Mucosa of stomach (tissue), 1 donor: ENCODE measurements around the gene CECR2.

ENCODE experiments used
- H3K27me3 ChIP-seq: one replicate; pipeline ENCODE4 v1.7.0; 2013; ENCODE audit warnings: mild to moderate bottlenecking, low read length; ENCODE audit not compliant: control insufficient read depth, insufficient read depth
- H3K36me3 ChIP-seq: one replicate; pipeline ENCODE4 v1.7.0; 2013; ENCODE audit warnings: low read length; ENCODE audit not compliant: control insufficient read depth, insufficient read depth
- H3K4me1 ChIP-seq: one replicate; pipeline ENCODE4 v1.7.0; 2013; ENCODE audit warnings: mild to moderate bottlenecking, low read length; ENCODE audit not compliant: control insufficient read depth, insufficient read depth
- H3K4me3 ChIP-seq: one replicate; pipeline ENCODE4 v1.7.0; 2013; ENCODE audit warnings: low read length
- H3K9ac ChIP-seq: one replicate; pipeline ENCODE4 v1.7.0; 2013; ENCODE audit warnings: mild to moderate bottlenecking, low read length, moderate library complexity
- H3K9me3 ChIP-seq: one replicate; pipeline ENCODE4 v1.7.0; 2013; ENCODE audit warnings: mild to moderate bottlenecking, low read length, moderate library complexity; ENCODE audit not compliant: control insufficient read depth
- donor health status: Pancreatic carcinoma.

The CECR2 gene

DNA sequence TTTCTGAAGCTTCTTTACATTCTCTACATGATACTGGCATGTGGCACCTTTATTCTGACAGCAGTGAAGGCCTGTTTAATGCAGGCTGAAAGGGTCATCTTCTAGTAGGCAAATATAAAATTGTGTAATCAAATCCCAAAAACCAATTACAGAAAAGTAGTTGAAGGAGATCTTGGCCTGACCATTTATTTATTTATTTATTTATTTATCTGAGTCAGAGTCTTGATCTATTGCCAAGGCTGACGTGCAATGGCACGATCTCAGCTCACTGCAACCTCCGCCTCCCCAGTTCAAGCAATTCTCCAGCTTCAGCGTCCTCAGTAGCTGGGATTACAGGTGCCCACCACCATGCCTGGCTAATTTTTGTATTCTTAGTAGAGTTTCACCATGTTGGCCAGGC is 22.7 kb upstream of the CECR2 start:
- no peak overlapping the region for H3K4me3 ChIP-seq
- no peaks in the 10 kb centered on the region for H3K4me1 ChIP-seq

DNA sequence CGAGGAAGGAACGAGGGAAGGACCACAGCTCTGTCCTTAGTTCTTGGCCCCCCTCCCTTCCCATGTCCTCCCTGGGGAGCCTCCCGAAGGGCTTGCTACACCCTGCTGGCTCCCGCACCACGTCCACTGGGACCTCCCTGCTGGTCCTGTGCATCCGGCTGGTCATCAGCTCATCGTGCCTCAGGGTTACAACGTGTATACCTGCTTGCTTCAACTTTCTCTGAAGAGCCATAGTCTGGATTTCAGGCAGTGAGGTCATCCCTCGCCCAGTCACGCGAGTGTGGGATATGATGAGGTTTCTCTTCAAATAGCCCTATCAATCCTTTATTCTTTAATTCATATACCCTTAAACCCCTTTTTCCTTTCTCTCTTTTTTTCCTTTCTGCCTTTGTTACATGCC is 21.5 kb upstream of the CECR2 start:
- Histone ChIP-seq H3K36me3 (no peaks in the 10 kb centered on the region), H3K4me3 (no peak overlapping the region), H3K9ac (no peak overlapping the region), H3K4me1 (no peaks in the 10 kb centered on the region), H3K27me3 (no peaks in the 10 kb centered on the region), H3K9me3 (no peaks in the 10 kb centered on the region)

More for the DNA sequence above, 22.7 kb upstream of the CECR2 start:
- no peak overlapping the region for H3K9ac ChIP-seq
- no peaks in the 10 kb centered on the region for H3K27me3 ChIP-seq
- H3K36me3 ChIP-seq, result no peaks in the 10 kb centered on the region
- H3K9me3 ChIP-seq, result no peaks in the 10 kb centered on the region

DNA sequence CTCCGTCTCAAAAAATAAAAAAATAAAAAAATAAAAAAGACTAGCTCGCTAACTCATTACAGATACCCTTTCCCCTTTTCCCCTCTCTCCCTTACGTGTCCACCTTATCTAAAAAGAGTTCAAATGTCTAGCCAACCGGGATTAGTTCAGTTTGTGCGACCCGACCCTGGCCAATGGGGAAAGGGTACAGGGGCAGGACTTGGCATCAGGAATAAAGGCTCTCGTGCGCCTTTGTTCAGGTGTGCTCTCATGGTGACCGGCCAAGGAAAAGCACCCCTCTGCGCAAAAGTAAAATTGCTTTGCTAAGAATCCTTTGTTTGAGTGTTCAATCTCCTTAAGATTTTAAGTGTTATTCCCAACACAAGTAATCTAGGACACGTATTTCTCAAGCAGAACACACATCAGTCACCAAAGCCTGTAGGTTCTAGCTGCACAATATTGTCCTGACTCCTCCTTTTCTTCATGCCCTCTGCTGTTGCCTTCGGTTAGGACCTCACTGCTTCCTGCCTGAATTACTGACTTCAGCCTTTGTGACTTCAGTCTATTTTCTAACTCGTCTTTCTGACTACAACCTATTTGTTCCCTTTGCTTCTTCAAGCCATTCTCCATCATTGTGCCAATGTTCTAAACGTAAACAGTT is 20.7 kb upstream of the CECR2 start:
- H3K36me3 ChIP-seq, result no peaks in the 10 kb centered on the region

DNA sequence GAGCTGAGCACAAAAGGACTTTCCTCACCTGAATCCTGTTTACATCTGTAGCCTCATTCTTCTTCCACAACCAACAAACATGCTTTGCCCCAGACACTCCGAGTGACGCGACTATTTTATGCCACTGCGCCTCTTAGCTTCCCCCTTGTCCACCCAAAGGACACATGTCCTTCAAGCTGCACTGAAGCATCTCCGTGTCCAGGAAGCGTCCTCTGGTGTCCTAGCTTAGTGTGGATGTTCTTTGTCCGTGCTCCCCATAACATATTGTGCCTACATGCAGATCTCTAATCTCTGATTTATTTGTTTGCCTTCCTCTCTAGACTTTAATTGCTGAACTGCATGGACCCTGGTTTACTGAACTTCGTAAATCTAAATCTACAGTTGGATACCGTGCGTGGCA is 20.1 kb upstream of the CECR2 start:
- Histone ChIP-seq H3K4me3 (no peak overlapping the region), H3K4me1 (no peaks in the 10 kb centered on the region), H3K9ac (no peak overlapping the region), H3K36me3 (no peaks in the 10 kb centered on the region), H3K9me3 (no peaks in the 10 kb centered on the region), H3K27me3 (no peaks in the 10 kb centered on the region)

More for the DNA sequence above, 20.7 kb upstream of the CECR2 start:
- no peak overlapping the region for H3K9ac ChIP-seq
- no peaks in the 10 kb centered on the region for H3K27me3 ChIP-seq
- H3K4me3 ChIP-seq, result no peak overlapping the region
- no peaks in the 10 kb centered on the region for H3K9me3 ChIP-seq
- H3K4me1 ChIP-seq, result no peaks in the 10 kb centered on the region

DNA sequence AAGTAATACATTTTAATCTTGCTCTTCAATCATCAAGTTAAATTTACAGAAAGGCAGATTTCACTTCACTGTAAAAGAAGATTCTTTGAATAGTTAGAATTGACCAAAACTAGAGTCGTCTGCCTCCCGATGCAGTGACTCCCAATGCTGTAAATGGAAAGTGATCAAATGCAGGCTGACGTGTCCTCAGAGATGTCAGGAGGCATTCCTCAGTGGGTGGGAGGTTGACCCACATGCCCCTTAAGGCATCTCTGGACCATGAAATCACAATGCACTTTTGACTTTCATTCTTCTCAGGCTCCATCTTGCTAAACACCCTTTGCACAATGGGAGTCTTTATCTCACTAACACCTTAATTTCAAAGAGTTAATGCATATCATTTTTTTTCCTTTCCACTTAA is 19.0 kb upstream of the CECR2 start:
- H3K4me3 ChIP-seq, result no peak overlapping the region
- H3K9me3 ChIP-seq, result no peaks in the 10 kb centered on the region
- no peak overlapping the region for H3K9ac ChIP-seq
- H3K27me3 ChIP-seq, result no peaks in the 10 kb centered on the region
- no peaks in the 10 kb centered on the region for H3K4me1 ChIP-seq
- H3K36me3 ChIP-seq, result no peaks in the 10 kb centered on the region

DNA sequence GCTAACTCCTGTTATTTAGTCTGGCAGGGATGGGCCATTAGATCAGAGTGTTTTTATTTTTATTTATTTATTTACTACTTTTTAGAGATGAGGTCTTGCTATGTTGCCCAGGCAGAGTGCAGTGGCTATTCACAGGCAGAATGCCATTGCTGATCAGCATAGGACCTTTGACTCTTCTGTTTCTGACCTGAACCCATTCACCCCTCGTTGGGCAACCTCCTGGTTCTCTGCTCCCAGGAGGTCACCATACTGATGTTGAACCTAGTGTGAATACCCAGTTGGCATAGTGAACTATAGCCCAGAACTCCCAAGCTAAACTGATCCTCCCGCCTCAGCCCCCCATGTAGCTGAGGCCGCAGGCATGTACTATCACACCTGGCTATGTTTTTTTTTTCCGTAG is 16.5 kb upstream of the CECR2 start:
- no peak overlapping the region for H3K4me3 ChIP-seq
- no peaks in the 10 kb centered on the region for H3K27me3 ChIP-seq
- no peaks in the 10 kb centered on the region for H3K4me1 ChIP-seq
- H3K9ac ChIP-seq, result no peak overlapping the region
- no peaks in the 10 kb centered on the region for H3K9me3 ChIP-seq
- H3K36me3 ChIP-seq, result no peaks in the 10 kb centered on the region

DNA sequence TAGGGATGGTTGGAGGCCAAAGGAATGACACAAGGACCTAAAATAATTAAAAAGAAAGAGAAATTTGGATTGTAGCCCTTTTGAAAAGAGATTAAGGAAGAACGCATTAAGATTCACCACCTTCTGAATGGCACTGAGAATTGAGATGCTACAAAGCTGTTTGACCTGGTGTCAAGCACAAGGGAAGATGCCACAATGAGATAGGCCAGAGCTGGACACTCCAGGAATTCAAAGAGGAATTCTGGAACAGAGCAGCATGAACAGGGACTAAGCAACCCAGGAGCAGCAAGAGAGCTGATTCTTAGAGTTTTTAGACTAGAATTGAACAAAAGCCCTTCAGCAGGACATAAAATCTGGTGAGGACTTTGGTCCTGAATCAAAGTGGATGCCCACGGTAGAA is 11.6 kb upstream of the CECR2 start:
- no peaks in the 10 kb centered on the region for H3K36me3 ChIP-seq

DNA sequence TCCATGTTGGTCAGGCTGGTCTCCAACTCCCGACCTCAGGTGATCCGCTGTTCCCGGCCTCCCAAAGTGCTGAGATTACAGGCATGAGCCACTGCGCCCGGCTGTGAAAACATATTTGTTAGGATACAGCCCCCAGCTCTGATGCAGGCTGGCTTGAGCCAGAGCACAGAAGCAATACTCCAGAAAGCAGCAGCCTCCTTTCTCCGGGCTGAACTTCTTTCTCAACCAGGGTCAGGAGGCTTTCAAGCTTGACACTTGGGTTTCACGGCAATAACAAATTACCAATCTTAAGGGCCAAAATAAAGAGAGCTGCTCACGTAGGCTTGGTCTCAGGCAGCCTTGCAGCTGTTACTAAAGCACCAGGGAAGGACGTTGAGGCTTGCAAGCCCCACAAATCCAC is 10.8 kb upstream of the CECR2 start:
- Histone ChIP-seq H3K4me3 (no peak overlapping the region), H3K9ac (no peak overlapping the region), H3K27me3 (no peaks in the 10 kb centered on the region), H3K4me1 (no peaks in the 10 kb centered on the region), H3K9me3 (no peaks in the 10 kb centered on the region), H3K36me3 (no peaks in the 10 kb centered on the region)

More for the DNA sequence above, 11.6 kb upstream of the CECR2 start:
- no peak overlapping the region for H3K4me3 ChIP-seq
- H3K9ac ChIP-seq, result no peak overlapping the region
- no peaks in the 10 kb centered on the region for H3K27me3 ChIP-seq
- H3K9me3 ChIP-seq, result no peaks in the 10 kb centered on the region
- H3K4me1 ChIP-seq, result no peaks in the 10 kb centered on the region

DNA sequence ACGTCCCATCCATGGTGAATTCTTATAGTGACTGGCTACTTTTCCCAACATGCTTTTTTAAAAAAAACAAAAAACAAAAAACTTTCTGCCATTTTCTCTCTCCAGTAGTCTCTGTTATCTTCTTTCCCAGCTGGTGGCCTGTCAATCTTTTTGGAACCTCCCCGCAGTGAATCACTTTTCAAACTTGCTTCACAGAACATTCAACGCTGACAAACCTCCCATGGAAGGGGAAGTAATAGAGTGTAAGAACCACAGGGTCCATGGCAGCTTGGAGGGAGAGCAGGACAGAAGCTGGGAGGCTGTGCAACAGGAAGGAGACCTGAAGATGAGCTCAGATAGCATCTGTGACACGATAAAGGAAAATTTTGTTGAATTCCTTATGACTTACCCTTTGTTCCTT is 9.8 kb upstream of the CECR2 start:
- H3K4me3 ChIP-seq, result no peak overlapping the region
- no peaks in the 10 kb centered on the region for H3K27me3 ChIP-seq
- no peak overlapping the region for H3K9ac ChIP-seq
- H3K9me3 ChIP-seq, result no peaks in the 10 kb centered on the region
- no peaks in the 10 kb centered on the region for H3K4me1 ChIP-seq
- H3K36me3 ChIP-seq, result no peaks in the 10 kb centered on the region

DNA sequence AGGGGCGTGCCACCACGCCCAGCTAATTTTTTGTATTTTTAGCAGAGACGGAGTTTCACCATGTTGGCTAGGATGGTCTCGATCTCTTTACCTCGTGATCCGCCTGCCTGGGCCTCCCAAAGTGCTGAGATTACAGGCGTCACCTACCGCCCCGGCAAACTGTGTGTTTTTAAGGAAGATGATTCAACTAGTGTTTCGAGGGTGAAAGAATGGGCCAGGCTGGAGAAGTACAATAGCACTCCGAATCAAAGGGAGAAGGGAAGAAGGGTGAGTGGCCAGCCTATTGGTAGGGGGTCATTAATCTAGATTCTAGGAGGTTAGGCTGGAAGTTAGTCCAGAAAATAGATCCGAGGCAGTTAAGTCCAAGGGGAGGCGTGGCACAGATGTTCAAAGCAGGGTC is 2.9 kb upstream of the CECR2 start:
- Histone ChIP-seq H3K4me3 (no peak overlapping the region), H3K9me3 (no peaks in the 10 kb centered on the region), H3K36me3 (no peaks in the 10 kb centered on the region), H3K9ac (no peak overlapping the region), H3K4me1 (no peaks in the 10 kb centered on the region), H3K27me3 (peaks cover 49% of the 10 kb centered on the region)

DNA sequence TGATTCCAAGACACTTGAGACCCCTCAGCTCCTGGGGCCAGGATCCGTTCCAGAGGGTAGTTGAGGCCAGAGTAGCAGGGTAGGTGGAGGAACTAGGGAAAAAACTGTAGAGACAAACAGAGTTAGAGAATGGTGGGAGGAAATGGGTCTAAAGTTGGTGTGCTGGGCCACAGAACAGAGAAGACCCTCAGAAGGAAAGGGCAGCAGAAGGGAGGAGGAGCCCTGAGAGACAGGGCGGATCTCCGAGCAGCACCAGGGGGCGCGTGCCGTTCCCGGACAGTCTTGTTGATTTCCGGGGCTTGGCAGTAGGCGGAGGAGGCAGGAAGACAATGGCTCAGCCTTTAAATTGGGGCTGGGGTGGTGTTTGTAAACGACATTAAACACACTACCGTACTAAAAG is 2.4 kb upstream of the CECR2 start:
- Histone ChIP-seq H3K4me1 (no peaks in the 10 kb centered on the region), H3K27me3 (peaks cover 54% of the 10 kb centered on the region), H3K36me3 (no peaks in the 10 kb centered on the region), H3K9me3 (no peaks in the 10 kb centered on the region), H3K9ac (no peak overlapping the region), H3K4me3 (no peak overlapping the region)

DNA sequence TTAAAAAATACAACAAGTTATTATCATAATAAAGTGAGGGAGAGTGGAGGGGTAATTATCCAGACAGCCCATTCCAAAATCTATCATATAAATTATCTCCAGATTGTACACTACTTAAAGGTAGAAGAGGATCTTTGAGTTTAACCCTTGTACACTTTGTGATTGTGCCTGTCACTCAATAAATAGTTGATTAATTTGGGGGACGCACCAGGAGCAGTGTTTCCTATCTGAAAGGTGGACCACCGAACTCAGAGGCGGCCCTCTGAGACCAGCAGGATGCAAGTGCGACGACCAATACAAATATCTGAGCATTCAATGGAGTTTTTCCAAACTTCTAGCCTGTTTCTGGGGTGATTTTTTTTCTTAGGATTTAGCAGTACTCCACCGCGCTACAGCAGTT is 1.1 kb upstream of the CECR2 start:
- Histone ChIP-seq H3K4me3 (no peak overlapping the region), H3K27me3 (peaks cover 56% of the 10 kb centered on the region), H3K36me3 (no peaks in the 10 kb centered on the region), H3K4me1 (no peaks in the 10 kb centered on the region), H3K9me3 (no peaks in the 10 kb centered on the region), H3K9ac (no peak overlapping the region)
